H1 (cell line): ENCODE data around the gene GALNT9. TPM values are rescaled to one million over a fixed set of nuclear protein-coding genes. Genes with fewer than 3 reads are reported as not detected.

ENCODE experiments used
- CTCF ChIA-PET: fragments of 300-600 bp; sonication (Branson Sonifier 250); formaldehyde crosslinking; loops from one replicate; lab custom pipeline; 2021; ENCODE audit not compliant: partially characterized antibody; lab: Charles Lee
- POLR2A ChIA-PET: fragments of 300-600 bp; sonication (Branson Sonifier 250); formaldehyde crosslinking; loops from one replicate; lab custom pipeline; 2021; ENCODE audit warnings: inconsistent platforms; ENCODE audit not compliant: partially characterized antibody; lab: Charles Lee
- DNase-seq, 2 experiments: peaks; one replicate each; pipeline versions ENCODE4 v3.0.0 to v3.0.0-alpha.2; 2010 to 2022; ENCODE audit warnings: low spot score in 2 of 2, low read depth in 1 of 2, mixed read lengths in 1 of 2
- FAIRE-seq: peaks from 2 replicates; lab custom pipeline; 2011; peaks lifted over from hg19 to GRCh38; lab: Jason Lieb, UNC
- H2AFZ ChIP-seq: 2 replicates; pipeline ENCODE4 v1.8.1; 2012; ENCODE audit warnings: low read length, inconsistent platforms
- H2AK5ac ChIP-seq: 2 replicates; pipeline ENCODE4 v1.6.1; 2013; ENCODE audit warnings: low read depth, low read length
- H2BK120ac ChIP-seq: replicated peaks from 2 replicates; pipeline ENCODE3; 2013; ENCODE audit warnings: low read depth, low read length, inconsistent platforms
- H2BK12ac ChIP-seq: 2 replicates; pipeline ENCODE4 v1.6.1; 2013; ENCODE audit warnings: low read depth, low read length
- H2BK15ac ChIP-seq: 2 replicates; pipeline ENCODE4 v1.6.1; 2013; ENCODE audit warnings: low read length
- H2BK20ac ChIP-seq: 2 replicates; pipeline ENCODE4 v1.6.1; 2013; ENCODE audit warnings: low read length
- H2BK5ac ChIP-seq: 2 replicates; pipeline ENCODE4 v1.6.1; 2013; ENCODE audit warnings: low read depth, low read length
- H3K14ac ChIP-seq: 2 replicates; pipeline ENCODE4 v1.6.1; 2013; ENCODE audit warnings: inconsistent platforms; ENCODE audit not compliant: insufficient read length
- H3K18ac ChIP-seq: 2 replicates; pipeline ENCODE4 v1.6.1; 2013; ENCODE audit warnings: low read length; ENCODE audit errors: extremely low read depth
- H3K23ac ChIP-seq: 2 replicates; pipeline ENCODE4 v1.6.1; 2013; ENCODE audit warnings: inconsistent platforms; ENCODE audit not compliant: insufficient read length
- H3K23me2 ChIP-seq: 2 replicates; pipeline ENCODE4 v1.6.1; 2013; ENCODE audit warnings: low read depth, low read length
- H3K27ac ChIP-seq: 2 replicates; pipeline ENCODE4 v1.6.1; 2011; ENCODE audit warnings: low read depth, low read length, inconsistent platforms
- H3K27me3 ChIP-seq, 4 experiments: replicated peaks in 1 of 4; 1 replicate in 1 of 4; 2 replicates in 3 of 4; pipeline versions ENCODE4 v1.6.1 to v1.8.1; 2011 to 2013; ENCODE audit warnings: low read length in 3 of 4, mild to moderate bottlenecking in 3 of 4, inconsistent platforms in 2 of 4, mixed read lengths in 2 of 4, moderate library complexity in 1 of 4; ENCODE audit not compliant: control insufficient read depth in 3 of 4, insufficient read depth in 3 of 4; ENCODE audit errors: extremely low read depth in 1 of 4
- H3K36me3 ChIP-seq, 4 experiments: 2 replicates each; pipeline versions ENCODE4 v1.6.1 to v1.8.1; 2011 to 2013; ENCODE audit warnings: mild to moderate bottlenecking in 4 of 4, low read length in 3 of 4, moderate library complexity in 2 of 4, control low read depth in 1 of 4, inconsistent platforms in 1 of 4; ENCODE audit not compliant: insufficient read depth in 4 of 4, control insufficient read depth in 2 of 4
- H3K4ac ChIP-seq: replicated peaks from 2 replicates; pipeline ENCODE3; 2013; ENCODE audit warnings: low read length, low read depth, mixed read lengths, inconsistent platforms; ENCODE audit not compliant: insufficient read length
- H3K4me1 ChIP-seq, 4 experiments: replicated peaks in 1 of 4; 1 replicate in 1 of 4; 2 replicates in 3 of 4; pipeline versions ENCODE4 v1.6.1 to v1.8.1; 2011 to 2013; ENCODE audit warnings: low read length in 3 of 4, inconsistent platforms in 2 of 4, mixed read lengths in 1 of 4; ENCODE audit not compliant: insufficient read depth in 4 of 4, control insufficient read depth in 3 of 4
- H3K4me2 ChIP-seq, 2 experiments: 2 replicates each; pipeline versions ENCODE4 v1.6.1 to v1.8.1; 2011 to 2013; ENCODE audit warnings: low read depth in 2 of 2, low read length in 2 of 2, control low read depth in 1 of 2, inconsistent platforms in 1 of 2, mild to moderate bottlenecking in 1 of 2; ENCODE audit not compliant: insufficient read depth in 1 of 2
- H3K4me3 ChIP-seq, 4 experiments: fragments of 200-600, 300-600 bp in 1 of 4; sonication (generic), shearing (Covaris generic), sonication (Bioruptor Twin) in 1 of 4; 2 replicates each; pipeline versions ENCODE4 v1.5.1 to v1.8.1; 2011 to 2016; ENCODE audit warnings: low read length in 4 of 4, low read depth in 3 of 4, control low read depth in 2 of 4, inconsistent platforms in 2 of 4, mild to moderate bottlenecking in 2 of 4, mixed read lengths in 1 of 4, moderate library complexity in 1 of 4; ENCODE audit not compliant: insufficient read depth in 2 of 4; ENCODE audit errors: extremely low read depth in 1 of 4
- H3K56ac ChIP-seq: replicated peaks from 2 replicates; pipeline ENCODE3; 2013; ENCODE audit warnings: low read depth, mild to moderate bottlenecking, mixed read lengths, low read length, inconsistent platforms; ENCODE audit not compliant: insufficient read length
- H3K79me1 ChIP-seq: 2 replicates; pipeline ENCODE4 v1.6.1; 2013; ENCODE audit warnings: low read depth, low read length, control low read depth
- H3K79me2 ChIP-seq, 2 experiments: 2 replicates each; pipeline versions ENCODE4 v1.6.1 to v1.8.1; 2012 to 2013; ENCODE audit warnings: low read length in 2 of 2, mild to moderate bottlenecking in 2 of 2, inconsistent platforms in 1 of 2; ENCODE audit not compliant: insufficient read depth in 2 of 2, control insufficient read depth in 1 of 2
- H3K9ac ChIP-seq, 4 experiments: replicated peaks in 1 of 4; 1 replicate in 1 of 4; 2 replicates in 3 of 4; pipeline versions ENCODE4 v1.6.1 to v1.8.1; 2011 to 2013; ENCODE audit warnings: low read depth in 3 of 4, low read length in 3 of 4, control low read depth in 2 of 4, mild to moderate bottlenecking in 2 of 4, moderate library complexity in 2 of 4, inconsistent platforms in 1 of 4; ENCODE audit errors: extremely low read depth in 1 of 4
- H3K9me3 ChIP-seq, 2 experiments: 2 replicates each; pipeline versions ENCODE4 v1.6.1 to v1.8.1; 2012 to 2013; ENCODE audit warnings: mild to moderate bottlenecking in 2 of 2, moderate library complexity in 2 of 2, control low read depth in 1 of 2, inconsistent platforms in 1 of 2, low read depth in 1 of 2, low read length in 1 of 2, mixed read lengths in 1 of 2; ENCODE audit not compliant: insufficient read depth in 2 of 2
- H4K20me1 ChIP-seq, 2 experiments: replicated peaks in 1 of 2; 2 replicates each; pipeline versions ENCODE3 to v1.8.1; 2011 to 2013; ENCODE audit warnings: inconsistent platforms in 2 of 2, low read length in 2 of 2, mild to moderate bottlenecking in 1 of 2; ENCODE audit not compliant: insufficient read depth in 2 of 2, control insufficient read depth in 1 of 2
- H4K5ac ChIP-seq: 2 replicates; pipeline ENCODE4 v1.6.1; 2013; ENCODE audit warnings: low read length, low read depth, mixed read lengths, inconsistent platforms; ENCODE audit not compliant: insufficient read length
- H4K8ac ChIP-seq: 2 replicates; pipeline ENCODE4 v1.8.0; 2013; ENCODE audit warnings: mild to moderate bottlenecking, moderate library complexity, low read length, inconsistent platforms; ENCODE audit not compliant: insufficient read depth; ENCODE audit errors: extremely low read depth
- H4K91ac ChIP-seq: replicated peaks from 2 replicates; pipeline ENCODE3; 2013; ENCODE audit warnings: low read length, mixed read lengths, inconsistent platforms; ENCODE audit not compliant: insufficient read length
- CTCF ChIP-seq, 3 experiments: IDR thresholded peaks; 1 replicate in 2 of 3; 2 replicates in 1 of 3; pipeline versions ENCODE4 v1.5.1 to v1.6.1; 2011; ENCODE audit warnings: low read length in 3 of 3, mild to moderate bottlenecking in 3 of 3, inconsistent platforms in 2 of 3, low read depth in 1 of 3, moderate library complexity in 1 of 3; ENCODE audit not compliant: insufficient read depth in 1 of 3; ENCODE audit errors: control extremely low read depth in 1 of 3
- EGR1 ChIP-seq: IDR thresholded peaks from 2 replicates; pipeline ENCODE4 v1.6.1; 2011; ENCODE audit warnings: low read depth, low read length, borderline replicate concordance
- EP300 ChIP-seq, 2 experiments: IDR thresholded peaks; 1 replicate in 1 of 2; 2 replicates in 1 of 2; pipeline ENCODE4 v1.6.1; 2011 to 2012; ENCODE audit warnings: low read depth in 2 of 2, low read length in 2 of 2, mild to moderate bottlenecking in 2 of 2, borderline replicate concordance in 1 of 2, inconsistent platforms in 1 of 2, moderate library complexity in 1 of 2
- KDM1A ChIP-seq: fragments of 200-600, 300-600 bp; sonication (generic); IDR thresholded peaks from 2 replicates; pipeline ENCODE4 v1.7.1; 2016; ENCODE audit warnings: mild to moderate bottlenecking, low read length, borderline replicate concordance
- POLR2A ChIP-seq, 2 experiments: IDR thresholded peaks; 1 replicate in 1 of 2; 2 replicates in 1 of 2; pipeline ENCODE4 v1.6.1; 2011; ENCODE audit warnings: low read depth in 2 of 2, low read length in 2 of 2, mild to moderate bottlenecking in 2 of 2; ENCODE audit errors: control extremely low read depth in 1 of 2
- RAD21 ChIP-seq, 2 experiments: IDR thresholded peaks in 1 of 2; conservative IDR thresholded peaks in 1 of 2; 2 replicates each; pipeline ENCODE4 v1.6.1; 2011; ENCODE audit warnings: low read depth in 2 of 2, low read length in 2 of 2, improper control_type of control experiment in 1 of 2, inconsistent platforms in 1 of 2, mild to moderate bottlenecking in 1 of 2, moderate library complexity in 1 of 2
- SP2 ChIP-seq: IDR thresholded peaks from 2 replicates; pipeline ENCODE4 v1.6.1; 2012; ENCODE audit warnings: mild to moderate bottlenecking, low read length, inconsistent platforms
- WGBS, 2 experiments: shearing (Covaris generic) in 1 of 2; methylation state at CpG; one replicate each; pipeline versions ENCODE4 v1.1.6 to v1.1.7; 2013 to 2015; ENCODE audit warnings: low lambda C conversion rate in 2 of 2, mixed read lengths in 2 of 2, inconsistent platforms in 1 of 2, low coverage in 1 of 2, missing lambda C conversion rate in 1 of 2; ENCODE audit not compliant: insufficient replicate concordance in 2 of 2, insufficient coverage in 1 of 2, insufficient read length in 1 of 2; ENCODE audit errors: extremely low coverage in 1 of 2, missing lambda C conversion rate in 1 of 2; 5-methylcytosine and 5-hydroxymethylcytosine counted together
- polyA plus RNA-seq, 7 experiments: library from polyadenylated mRNA; depleted of rRNA in 3 of 7; stranded (reverse) in 5 of 7; unstranded in 2 of 7; fragments of >200 nt in 5 of 7; fragments of 200-250 nt in 2 of 7; gene quantifications; 1 replicate in 5 of 7; 2 replicates in 1 of 7; 4 replicates in 1 of 7; pipeline versions ENCODE4 v1.2.1 to v1.2.3, GENCODE V29; 2011 to 2013; ENCODE audit warnings: missing spikeins in 2 of 7, mixed read lengths in 2 of 7
- total RNA-seq: library from RNA; stranded (reverse); fragmentation: NEBNext Ultra II Directional; extraction: Animal tissue kit (Norgen Biotek cat#: 25700); gene quantifications from 2 replicates; pipeline ENCODE4 v1.2.1, GENCODE V29; 2021

The GALNT9 gene
- total and polyA plus RNA-seq, 2 of the 8 experiments (the other 6 are each of a cell fraction or from before 2014, with no cell fraction given) = 2.0 to 3.6 TPM

- no peak overlapping the region for H2AFZ ChIP-seq
- H3K14ac ChIP-seq = no peak overlapping the region
- no peak for DNase-seq
- H3K79me1 ChIP-seq = no peaks in the 10 kb centered on the region
- H3K56ac ChIP-seq = no peak overlapping the region
- no peak overlapping the region for H3K23ac ChIP-seq
- TF ChIP-seq SP2 (no peak), EGR1 (no peak), KDM1A (no peak), POLR2A (IDR thresholded peaks at IDR 0.05; ENCODE audit: control extremely low read depth in 1 of 2, low read depth in 2 of 2, low read length in 2 of 2) (no peak), RAD21 (IDR thresholded peaks at IDR 0.05 in 1 of 2, conservative IDR thresholded peaks at IDR 0.05 in 1 of 2; ENCODE audit: low read depth in 2 of 2, low read length in 2 of 2) (no peak), CTCF (IDR thresholded peaks at IDR 0.05; ENCODE audit: control extremely low read depth in 1 of 3, insufficient read depth in 1 of 3, low read depth in 1 of 3, low read length in 3 of 3) (no peak), EP300 (IDR thresholded peaks at IDR 0.05; ENCODE audit: borderline replicate concordance in 1 of 2, low read depth in 2 of 2, low read length in 2 of 2) (no peak)
- no peak overlapping the region for H3K4me3 ChIP-seq
- no peaks in the 10 kb centered on the region for H3K9me3 ChIP-seq
- no peak overlapping the region for H3K4me2 ChIP-seq
- no peak overlapping the region; the same call in 1 of the 2 replicates for H3K18ac ChIP-seq
- no peak overlapping the region; the same call in 1 of the 2 replicates for H4K8ac ChIP-seq
- no peaks in the 10 kb centered on the region; the same call in 1 of the 2 replicates for H3K23me2 ChIP-seq
- no peak overlapping the region for H2BK20ac ChIP-seq
- H3K36me3 ChIP-seq = no peaks in the 10 kb centered on the region
- ChIA-PET POLR2A (no interaction called here), CTCF (interaction anchor here (0.8 to 1.3 kb wide), 4 partner anchors 13 to 39 kb away, joined by 3 to 4 read pairs (median 3); no protein-coding TSS in a partner anchor)
- no peak overlapping the region for H2BK5ac ChIP-seq
- no peak overlapping the region for H4K91ac ChIP-seq
- H3K27me3 ChIP-seq = peaks cover 5 to 33% (median 24%) of the 10 kb centered on the region in 4 experiments
- no peak overlapping the region for H3K9ac ChIP-seq
- H3K27ac ChIP-seq = no peak overlapping the region
- peaks cover 0 to 4% of the 10 kb centered on the region in 2 experiments for H4K20me1 ChIP-seq
- no peak for FAIRE-seq
- peaks cover 0 to 7% (median 0%) of the 10 kb centered on the region in 4 experiments; a peak in 3 of 7 replicates for H3K4me1 ChIP-seq
- no peak overlapping the region for H2BK12ac ChIP-seq
- WGBS, 2 experiments = 88% methylated on average over 37 of the region's 44 CpGs; no CpG with 5 or more reads in 1 of the 2 experiments
- H2BK15ac ChIP-seq = no peak overlapping the region
- no peak overlapping the region for H4K5ac ChIP-seq
- no peak overlapping the region for H3K4ac ChIP-seq
- no peak overlapping the region for H2BK120ac ChIP-seq
- H2AK5ac ChIP-seq = no peak overlapping the region
- no peaks in the 10 kb centered on the region for H3K79me2 ChIP-seq
These were observed 6.0 kb downstream of the GALNT9 start for GRCh38 chr12:132323171-132324010.
